ENCODE results near the gene TMSB10.

Gene TMSB10

DNA sequence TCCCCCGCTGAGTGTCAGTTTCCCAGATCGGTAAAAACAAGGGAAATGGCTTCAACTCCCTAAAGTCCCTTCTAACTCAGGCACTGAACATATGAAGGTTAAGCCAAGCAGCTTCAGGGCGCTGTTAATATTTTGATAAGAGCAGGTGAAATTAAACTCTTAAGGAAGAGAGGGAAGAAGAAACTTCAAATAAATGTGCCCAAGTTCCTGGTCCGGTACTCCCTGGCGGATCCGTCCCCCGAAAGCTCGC, 25.1 kb upstream of the TMSB10 start:
- DNase-seq (ENCODE audit: low read depth) = no peak

DNA sequence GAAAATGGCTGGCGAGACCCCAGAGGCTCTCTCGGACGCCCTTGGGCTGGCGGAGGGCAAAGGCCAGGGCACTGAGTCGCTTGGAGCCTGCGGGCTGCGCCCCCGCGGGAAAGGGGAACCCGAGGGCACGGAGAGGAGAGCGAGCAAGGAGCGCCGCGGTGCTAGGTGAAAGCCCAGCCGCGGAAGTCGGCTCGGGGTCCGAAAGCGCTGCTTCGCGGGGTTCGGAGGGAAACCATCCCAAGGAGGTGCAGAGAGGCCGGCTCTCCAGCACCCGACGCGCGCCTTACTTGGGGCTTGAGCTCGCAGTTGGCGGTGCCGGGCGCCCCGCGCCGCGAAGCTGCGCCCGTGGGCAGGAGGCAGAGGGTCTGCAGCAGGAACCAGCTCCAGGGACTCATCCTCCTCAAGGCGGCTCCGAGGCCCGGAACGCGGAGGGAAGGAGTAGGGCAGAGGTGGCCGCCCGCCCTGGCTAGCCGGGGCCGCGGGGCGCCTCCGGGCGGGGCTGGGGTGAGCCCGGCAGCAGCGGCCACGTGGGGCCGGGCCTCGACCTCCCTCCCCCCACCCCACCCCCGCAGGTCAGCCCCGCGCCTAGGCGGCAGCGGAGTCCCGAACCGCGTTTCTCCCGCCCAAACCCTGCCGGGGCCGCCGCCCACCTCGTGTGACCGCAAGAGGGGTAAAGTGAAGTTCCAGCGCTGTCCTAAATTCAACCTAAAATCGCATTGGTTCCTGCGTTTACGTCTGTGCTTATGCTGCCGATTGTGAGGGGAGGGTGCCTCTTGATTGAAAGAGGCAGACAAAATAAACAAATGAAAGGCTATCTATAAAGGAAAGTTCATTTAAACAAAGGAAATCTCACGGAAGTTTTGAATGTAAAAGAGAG, 24.6 kb upstream of the TMSB10 start, which contains the start of gene TRABD2A:
Gene TRABD2A, minus strand, starts transcription at position 440 of the 877 bp plus-strand sequence. Its CDS starts 45 bp downstream, at position 395.
- peak; percentile 34 for DNase-seq (ENCODE audit: low read depth)

DNA sequence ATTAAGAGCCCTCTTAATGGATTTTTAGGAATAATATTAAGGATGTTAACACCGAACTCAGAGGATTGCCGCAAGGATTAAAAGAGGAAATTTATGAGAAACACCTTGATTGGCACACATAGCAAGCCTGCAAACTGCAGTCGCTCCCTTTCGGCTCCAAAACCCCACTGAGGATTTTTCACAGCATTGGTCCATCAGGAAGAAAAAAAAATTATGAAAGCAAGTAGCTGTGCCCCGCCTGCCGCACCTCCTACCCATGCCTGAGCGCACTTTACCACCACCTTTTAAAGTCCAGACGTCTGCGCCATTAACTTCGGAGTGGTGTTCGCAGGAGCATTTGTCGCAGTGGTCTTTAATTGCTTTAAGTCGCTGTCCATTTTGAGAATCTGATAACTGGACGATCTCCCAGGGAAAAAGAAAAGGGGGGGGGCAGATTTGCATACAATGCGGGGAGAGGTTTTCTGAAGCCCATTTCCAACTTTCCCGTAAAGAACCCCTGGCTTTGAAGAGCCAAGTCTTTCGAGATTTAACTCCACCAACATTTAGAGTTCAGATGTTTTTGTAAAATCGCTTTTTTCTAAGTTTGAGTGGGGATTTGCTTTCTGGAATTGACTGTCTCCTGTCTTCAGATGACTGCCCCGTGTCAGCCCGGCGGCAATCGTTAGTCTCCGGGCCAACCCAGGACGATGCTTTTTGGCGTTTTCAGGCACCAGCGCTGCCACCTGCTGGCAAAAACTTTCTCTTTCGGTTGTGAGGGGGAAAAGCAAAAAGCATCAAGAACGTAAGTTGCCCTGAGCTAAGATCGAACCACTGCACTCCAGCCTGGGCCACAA, 23.7 kb upstream of the TMSB10 start:
- DNase-seq (ENCODE audit: low read depth) = peak; percentile 77

DNA sequence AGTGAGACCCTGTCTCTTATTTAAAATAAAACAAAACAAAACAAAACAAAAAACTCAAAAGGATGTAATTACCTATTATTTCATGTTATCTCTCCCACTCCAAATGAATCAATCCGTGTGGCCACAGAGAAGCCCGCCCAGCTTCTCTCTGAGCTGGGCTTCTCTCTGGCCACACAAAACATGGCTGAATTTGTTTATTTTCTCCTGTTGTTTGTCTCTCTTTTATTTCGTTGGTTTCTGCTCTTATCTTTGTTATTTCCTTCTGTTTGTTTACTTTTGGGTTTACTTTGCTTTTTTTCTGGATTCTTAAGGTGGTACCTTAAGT, 23.1 kb upstream of the TMSB10 start:
- DNase-seq (ENCODE audit: low read depth) = no peak

DNA sequence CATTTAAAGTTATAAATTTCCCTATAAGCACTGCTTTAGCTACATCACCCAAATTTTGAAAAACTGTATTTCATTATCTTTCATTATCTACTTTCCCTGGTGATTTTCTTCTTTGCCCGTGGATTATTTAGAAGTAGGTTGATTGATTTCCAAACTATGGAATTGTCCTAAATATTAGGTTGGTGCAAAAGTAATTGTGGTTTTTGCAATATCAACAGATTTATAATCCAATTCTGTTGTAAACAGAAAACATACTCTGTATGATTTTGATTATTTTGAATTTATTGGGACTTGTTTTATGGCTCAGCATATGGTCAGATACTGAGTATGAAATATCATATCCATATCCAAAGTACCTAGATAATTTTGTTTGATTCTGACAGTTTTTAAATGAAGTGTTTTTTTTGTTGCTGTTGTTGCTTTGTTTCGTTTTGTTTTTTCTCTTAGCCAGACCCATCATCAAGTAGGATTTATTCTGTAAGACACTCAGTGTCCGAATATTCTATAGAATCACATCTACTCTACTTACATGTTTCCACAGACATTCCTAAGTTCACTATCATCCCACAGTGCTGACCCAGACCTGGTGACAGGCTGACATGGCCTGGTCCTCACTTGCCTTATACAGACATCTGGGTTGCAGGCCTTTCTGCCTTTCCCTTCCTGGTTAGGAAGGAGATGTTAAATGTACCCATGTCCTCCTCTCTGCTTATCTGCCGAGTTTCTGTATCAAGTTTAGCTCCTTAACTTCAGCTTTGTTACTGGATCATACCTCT, 22.5 kb upstream of the TMSB10 start:
- DNase-seq (ENCODE audit: low read depth) = no peak

DNA sequence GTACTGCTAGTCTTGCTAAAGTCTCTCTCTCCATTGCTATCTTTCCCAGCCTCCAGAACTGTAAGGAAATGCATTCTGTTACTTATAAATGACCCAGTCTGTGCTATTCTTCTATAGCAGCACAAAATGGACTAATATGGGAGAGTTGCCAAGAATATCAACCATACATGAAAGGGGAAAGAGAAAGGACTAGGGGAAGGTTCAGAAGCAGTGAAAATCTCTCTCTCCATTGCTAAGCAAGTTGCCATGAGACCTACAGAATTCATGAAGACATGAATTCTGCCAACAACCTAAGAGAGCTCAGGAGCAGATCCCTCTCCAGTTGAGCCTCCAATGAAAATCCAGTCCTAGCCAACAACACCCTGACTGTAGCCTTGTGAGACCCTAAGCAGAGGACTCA, 21.0 kb upstream of the TMSB10 start:
- no peak for DNase-seq (ENCODE audit: low read depth)

DNA sequence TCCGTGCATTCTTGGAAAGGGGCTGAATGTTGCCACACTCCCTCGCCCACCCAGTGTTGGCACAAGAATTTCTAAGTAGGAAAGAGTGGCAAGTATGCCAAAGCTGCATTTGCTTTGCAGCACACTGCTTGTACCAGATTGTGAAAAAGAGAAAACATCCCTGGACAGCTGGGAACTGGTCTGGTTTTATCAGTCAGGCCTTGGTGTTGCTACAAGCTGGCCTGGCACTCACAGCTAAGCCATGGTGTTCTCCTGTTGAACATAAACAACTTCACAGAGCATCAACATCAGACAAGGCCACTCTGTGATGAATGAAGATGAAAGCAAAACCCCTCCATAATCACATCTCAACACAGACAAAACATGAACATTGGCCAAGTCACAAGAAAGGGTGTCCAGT, 20.3 kb upstream of the TMSB10 start:
- no peak for DNase-seq (ENCODE audit: low read depth)

DNA sequence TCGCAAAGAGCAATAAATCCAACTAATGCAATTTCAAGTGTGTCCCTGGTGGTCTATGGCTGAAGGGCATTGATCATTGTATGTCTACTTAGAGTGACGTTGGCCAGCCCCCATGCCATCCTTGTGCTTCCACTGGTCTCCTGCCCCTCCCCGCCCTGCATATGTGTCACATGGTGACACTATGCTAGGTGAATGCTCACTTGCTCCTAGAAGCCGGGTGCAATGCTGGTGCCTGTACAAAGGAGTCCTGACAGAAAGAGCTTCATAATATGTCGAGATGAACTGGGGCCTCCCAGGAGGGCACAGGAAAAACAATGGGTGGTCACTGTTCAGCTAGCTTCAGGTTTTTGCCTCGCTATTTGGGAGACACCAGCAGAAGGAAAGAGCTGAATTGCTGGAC, 18.7 kb upstream of the TMSB10 start:
- no peak for DNase-seq (ENCODE audit: low read depth)

DNA sequence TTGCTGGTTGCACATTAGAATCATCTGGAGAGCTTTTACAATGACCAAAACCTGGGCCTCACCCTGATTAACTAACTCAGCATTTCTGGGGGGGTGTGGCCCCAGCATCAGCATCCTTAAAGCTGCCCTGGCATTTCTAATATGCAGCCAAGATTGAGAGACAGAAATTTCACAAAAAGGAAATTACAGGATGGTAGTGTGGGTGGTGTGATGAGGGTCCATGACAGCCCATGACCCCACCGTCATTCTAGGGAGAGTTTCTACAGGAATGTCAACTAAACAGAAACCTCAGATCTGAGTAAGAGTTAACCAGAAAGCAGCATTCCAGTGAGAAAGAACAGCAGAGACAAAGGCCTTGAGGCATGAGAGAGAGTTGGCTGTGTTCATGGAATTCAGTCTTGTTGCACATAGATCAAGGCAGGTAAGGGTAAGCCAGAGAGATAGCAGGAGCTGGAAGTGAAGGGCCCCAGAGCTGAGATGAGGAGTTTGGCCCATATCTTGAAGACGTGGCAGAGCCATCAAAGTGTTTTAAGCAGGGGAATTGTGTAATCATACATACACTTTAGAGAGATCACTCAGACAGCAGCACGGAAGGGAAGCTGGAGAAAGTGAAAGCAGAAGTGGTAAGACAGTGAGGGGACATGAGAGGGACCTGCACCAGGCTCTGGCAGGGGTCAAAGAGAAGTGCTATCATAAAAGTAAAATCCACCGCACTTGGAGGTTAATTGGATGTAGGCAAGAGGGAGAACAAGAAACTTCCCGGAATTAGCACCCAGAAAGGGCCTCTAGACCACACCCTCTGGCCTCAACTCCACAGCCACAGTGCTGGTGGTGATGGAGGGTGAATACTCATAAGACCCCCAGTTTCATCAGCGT, 16.8 kb upstream of the TMSB10 start:
- peak; percentile 32 for DNase-seq (ENCODE audit: low read depth)

DNA sequence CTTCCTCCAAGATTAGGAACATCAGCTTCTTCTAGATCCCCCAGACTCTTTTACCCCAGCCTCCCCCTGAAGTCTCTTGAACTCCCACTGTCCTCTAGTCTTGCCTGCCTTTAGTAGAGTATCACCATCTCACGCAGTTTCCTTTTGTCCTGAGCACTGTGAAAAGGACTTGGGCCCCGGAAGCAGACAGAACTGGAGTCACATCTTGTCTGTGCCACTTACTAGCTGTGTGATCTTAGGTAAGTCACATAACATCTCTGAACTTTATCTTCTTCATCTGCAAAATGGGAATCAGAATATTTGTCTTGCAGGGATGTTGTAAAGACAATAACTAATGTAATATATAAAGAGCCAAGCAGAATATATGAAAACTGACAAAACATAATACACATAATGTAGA, 16.1 kb upstream of the TMSB10 start:
- no peak for DNase-seq (ENCODE audit: low read depth)

DNA sequence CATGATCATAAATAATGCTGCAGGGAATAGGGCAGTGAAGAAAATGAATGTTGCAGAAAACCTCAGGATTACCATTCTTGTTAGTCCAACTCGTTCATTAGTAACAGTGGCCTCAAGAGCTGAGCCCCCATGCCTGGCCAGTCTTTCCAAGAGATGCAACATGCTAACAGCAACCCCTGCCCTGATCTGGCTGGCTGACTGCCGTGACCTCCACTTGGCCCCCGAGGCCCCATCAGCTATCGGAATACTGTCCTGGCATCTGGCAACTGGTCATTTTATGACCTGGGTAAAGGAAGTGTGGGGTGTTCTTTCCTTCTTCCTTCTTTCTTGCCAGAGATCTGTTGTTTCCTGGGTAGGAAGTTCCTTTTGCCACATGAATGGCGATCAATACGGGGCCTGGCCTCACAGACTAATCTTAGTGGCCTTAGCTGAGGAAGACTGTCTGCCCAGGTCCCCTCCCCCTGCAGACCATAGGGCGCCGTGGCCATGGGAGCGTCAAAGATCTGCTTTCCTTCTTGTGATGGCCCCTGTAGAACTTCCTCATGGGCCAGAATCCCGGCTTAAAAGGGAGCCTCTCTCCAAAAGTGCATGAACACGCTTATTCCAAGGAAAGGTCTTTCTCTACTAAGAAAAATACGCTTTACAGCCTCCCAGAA, 14.0 kb upstream of the TMSB10 start:
- DNase-seq (ENCODE audit: low read depth) = no peak

DNA sequence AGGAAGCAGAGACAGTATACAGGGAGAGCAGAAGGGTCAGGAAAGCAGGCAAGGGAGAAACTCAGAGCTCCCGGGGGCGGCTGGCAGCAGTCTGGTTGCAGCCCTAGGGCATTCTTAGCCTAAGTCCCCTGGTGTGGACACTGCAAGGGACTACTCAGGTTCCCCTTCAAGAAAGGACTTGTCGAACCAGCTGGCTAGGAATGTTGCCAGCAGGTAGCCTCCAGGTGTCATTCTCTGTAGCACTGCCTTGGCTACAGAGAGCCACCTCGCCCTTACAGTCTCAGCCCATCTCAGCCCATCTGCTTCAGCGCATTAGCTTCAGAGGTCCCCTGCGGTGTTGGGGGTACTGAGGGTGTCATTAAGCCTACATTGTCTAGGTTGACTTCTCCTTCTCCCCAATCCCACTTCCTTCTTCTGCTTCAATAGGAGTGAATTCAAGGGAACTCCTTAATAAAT, 11.3 kb upstream of the TMSB10 start:
- no peak for DNase-seq (ENCODE audit: low read depth)

DNA sequence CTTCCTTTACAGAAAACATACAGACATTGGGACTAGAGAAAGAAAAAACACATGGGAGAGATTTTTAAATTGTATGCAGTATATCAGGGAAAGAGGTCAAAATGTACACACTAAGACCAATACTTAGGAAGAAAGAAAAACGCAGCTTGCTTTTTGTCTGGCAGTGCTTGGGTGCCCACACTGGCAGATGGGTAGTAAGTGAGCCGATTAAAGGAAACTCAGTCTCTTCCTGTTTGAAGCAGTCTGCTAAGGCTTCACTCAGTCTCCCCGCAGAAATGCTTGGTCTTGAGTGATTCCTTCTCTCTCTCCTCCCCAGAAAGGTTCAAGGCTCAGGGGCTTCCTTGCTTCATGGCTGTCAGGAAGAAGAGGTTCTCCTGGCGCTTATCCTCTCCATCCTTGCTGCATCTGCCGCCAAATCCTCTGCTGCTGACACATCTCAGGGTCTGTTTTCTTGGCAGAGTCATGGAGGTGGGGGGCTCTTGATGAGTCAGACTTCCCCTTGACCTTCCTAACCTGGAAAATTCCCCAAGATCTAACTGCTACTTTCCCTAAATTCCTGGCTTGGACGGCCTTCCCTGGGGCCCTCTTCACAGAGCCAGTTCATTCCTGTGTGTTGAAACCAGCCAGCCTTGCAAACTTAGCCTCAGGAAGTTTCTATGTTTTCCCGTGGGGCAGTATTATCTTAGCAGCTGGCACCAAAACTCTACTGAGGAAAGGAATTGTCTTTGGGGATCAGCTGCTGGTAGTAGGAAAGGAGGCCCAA, 10.5 kb upstream of the TMSB10 start:
- no peak for DNase-seq (ENCODE audit: low read depth)

DNA sequence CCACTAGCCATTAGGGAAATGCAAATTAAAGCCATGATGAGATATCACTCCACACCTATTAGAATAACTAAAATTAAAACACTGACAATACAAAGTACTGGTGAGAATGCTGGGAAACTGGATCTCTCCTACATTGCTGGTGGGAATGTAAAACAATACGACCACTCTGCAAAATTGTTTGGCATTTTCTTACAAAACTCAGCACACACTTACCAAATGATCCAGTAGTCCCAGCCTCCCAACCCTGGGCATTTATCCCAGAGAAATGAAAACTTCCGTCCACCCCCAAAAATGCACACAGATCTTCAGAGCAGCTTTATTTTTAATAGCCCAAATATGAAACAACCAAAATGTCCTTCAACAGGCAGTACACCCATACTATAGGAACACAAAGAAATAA, 8.9 kb upstream of the TMSB10 start:
- DNase-seq (ENCODE audit: low read depth) = no peak

DNA sequence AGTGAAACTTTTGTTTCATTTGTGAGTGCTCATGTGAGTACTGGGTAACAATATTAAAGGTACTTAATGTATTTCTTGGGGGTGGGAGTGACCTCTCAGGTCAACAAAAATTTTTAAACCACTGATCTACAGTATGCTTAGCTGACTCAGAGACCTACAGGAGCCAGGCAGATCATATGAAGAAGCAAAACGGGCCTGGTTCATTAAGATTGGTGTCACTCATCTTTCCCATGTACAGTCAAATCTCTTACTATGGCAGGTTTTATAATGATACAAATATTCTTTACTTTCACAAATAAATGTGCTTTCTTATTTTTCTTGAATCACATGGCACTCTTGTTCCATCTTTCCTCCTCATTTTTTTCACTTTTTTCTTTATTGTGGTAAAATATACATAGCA, 7.7 kb upstream of the TMSB10 start:
- DNase-seq (ENCODE audit: low read depth) = no peak

DNA sequence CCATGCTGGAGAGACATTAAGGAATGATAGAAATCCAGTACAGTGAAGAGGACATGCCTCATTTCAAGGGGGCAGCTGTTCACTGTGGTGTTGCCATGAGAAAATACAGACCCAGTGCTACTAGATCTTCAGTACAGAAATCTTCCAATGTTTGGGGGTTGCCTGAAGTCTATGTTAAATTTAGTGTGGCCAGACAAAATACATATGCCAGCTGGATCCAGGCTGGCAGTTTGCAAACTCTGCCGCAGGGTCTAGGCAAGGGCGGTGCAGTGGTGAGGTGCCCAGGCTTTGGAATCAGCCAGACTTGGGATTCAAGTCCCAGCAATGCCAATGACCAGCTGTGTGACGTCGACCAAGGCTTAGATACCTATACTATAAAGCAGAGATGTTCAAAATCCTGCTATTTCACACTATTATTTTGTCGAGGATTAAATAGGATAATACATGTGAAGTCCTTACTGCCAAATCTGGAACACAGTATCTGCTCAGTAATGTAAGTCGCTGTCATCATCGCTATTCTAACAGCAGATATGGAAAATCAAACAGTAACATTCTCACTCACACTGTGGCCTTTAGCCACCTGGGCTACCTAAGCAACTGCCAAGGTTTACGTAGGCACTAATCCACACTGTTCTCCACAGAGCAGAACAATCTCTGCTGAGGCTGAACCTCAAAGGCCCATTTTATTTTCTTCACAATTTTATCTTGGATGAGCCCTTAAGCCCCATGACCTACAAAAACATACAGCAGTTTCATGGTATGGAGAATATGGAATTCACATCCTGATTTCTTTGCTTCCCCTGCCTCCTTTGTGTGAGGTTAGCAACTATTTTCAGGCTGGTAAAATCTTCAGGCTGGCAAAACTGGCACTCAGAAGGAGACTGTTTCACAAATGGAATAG, 5.9 kb upstream of the TMSB10 start:
- DNase-seq (ENCODE audit: low read depth) = no peak

DNA sequence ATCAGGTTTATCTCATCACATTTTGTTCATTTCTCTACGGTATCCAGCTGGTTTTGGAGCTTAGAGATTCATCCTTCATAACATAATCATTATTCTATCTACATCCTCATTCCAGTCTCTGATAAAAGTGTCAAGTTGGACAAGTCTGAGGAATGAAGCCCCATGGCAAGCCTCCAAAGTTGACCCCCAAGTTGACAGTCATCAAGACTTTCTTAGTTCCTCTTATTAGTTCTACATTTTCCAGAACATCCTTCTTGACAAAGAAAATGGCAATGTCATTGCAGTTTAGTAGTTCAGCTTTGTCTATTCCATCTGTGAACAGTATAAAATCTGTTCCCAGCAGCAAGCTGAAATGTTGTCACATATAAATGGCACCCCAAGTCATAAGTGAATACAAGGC, 4.5 kb upstream of the TMSB10 start:
- no peak for DNase-seq (ENCODE audit: low read depth)

DNA sequence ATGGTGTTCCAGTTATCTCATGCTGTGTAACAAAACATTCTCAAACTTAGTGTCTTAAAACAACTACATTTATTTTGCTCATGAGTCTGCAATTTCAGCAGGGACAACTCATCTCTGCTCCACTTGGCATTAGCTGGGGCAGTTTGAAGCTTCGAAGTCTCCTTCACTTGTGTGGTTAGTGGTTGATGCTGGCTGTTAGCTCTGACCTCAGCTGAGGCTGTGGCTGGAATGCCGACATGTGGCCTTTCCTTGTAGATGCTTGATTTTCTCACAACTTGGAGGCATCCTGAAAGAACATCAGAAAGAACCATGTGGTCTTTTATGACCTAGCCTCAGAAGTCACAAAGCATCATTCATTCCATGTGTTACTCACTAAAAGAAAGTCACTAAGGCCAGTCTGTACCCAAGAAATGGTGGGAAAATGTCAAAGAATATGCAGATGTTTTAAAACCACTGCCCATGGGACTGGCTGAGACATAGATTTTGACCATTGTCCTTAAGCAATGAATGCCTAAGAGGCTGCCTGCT, 3.8 kb upstream of the TMSB10 start:
- no peak for DNase-seq (ENCODE audit: low read depth)

DNA sequence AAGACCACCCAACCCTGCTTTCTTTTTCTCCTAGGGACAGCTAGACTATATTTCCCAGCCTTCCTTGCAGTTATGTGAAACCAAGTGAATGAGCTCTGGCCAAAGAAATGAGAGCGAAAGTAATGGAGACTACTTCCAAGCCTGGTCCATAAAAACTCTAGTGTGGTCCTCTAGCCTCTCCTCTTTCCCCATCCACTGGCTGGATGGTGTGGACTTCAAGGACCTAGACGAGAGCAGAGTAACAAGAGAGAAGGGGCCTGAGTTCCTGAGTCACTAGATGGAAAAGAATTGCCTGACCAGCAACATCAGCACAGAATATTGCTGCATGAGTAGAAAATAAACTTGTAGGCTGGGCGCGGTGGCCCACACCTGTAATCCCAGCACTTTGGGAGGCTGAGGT, 2.9 kb upstream of the TMSB10 start:
- DNase-seq (ENCODE audit: low read depth) = no peak

Measured in T follicular helper cell (primary cell).